Body of pancreas (tissue), 4 donors: ENCODE results near the gene CCDC172. TPM values are rescaled to one million over a fixed set of nuclear protein-coding genes. Genes with fewer than 3 reads are reported as not detected.

ENCODE experiments used
- ATAC-seq: fragments of 150-250 bp; one replicate; pipeline ENCODE4 v1.9.1; 2016
- DNase-seq, 4 donors: peaks; one replicate each; pipeline ENCODE4 v3.0.0-alpha.2; 2019
- H3K27ac ChIP-seq, 4 donors: fragments of 200-600 bp; sonication (generic); 1 replicate in 3 of 4; 2 replicates in 1 of 4; pipeline versions ENCODE4 v1.5.1 to v1.6.1; 2016 to 2019; ENCODE audit warnings: mild to moderate bottlenecking in 1 of 4, mixed read lengths in 1 of 4, moderate library complexity in 1 of 4
- H3K27me3 ChIP-seq, 2 donors: fragments of 200-600 bp; sonication (generic); one replicate each; pipeline ENCODE4 v1.6.0; 2016; ENCODE audit warnings: mild to moderate bottlenecking in 1 of 2
- H3K36me3 ChIP-seq, 2 donors: fragments of 200-600 bp; sonication (generic); replicated peaks in 1 of 2; 2 replicates each; pipeline ENCODE4 v1.5.1; 2016; ENCODE audit warnings: low read depth in 2 of 2; ENCODE audit not compliant: insufficient read depth in 1 of 2
- H3K4me1 ChIP-seq: fragments of 200-600 bp; sonication (generic); one replicate; pipeline ENCODE4 v1.6.0; 2016
- H3K4me3 ChIP-seq, 2 donors: fragments of 200-600 bp; sonication (generic); 1 replicate in 1 of 2; 2 replicates in 1 of 2; pipeline ENCODE4 v1.5.1; 2016 to 2019
- H3K9me3 ChIP-seq, 3 donors: fragments of 200-600 bp; sonication (generic); 1 replicate in 2 of 3; 2 replicates in 1 of 3; pipeline ENCODE4 v1.5.1; 2016
- CTCF ChIP-seq, 7 experiments: fragments of 450-650 bp in 4 of 7; fragments of 200-600 bp in 3 of 7; sonication (generic) in 3 of 7; IDR thresholded peaks; one replicate each; pipeline ENCODE4 v1.5.1; 2016 to 2019; ENCODE audit warnings: antibody characterized with exemption in 7 of 7
- POLR2A ChIP-seq, 3 donors: fragments of 450-650 bp; IDR thresholded peaks; one replicate each; pipeline ENCODE4 v1.6.1; 2016; ENCODE audit warnings: antibody characterized with exemption in 3 of 3, mild to moderate bottlenecking in 2 of 3
- WGBS, 2 donors: methylation state at CpG; one replicate each; pipeline ENCODE4 v1.1.5; 2017; 5-methylcytosine and 5-hydroxymethylcytosine counted together
- intact Hi-C: fragments of 100-400 bp; cut with DNase I; formaldehyde crosslinking; loops from one replicate; pipeline ENCODE4 v1.15.1; 2023
- total RNA-seq, 2 donors: library from RNA; depleted of rRNA; stranded (reverse); fragments of >200 nt; gene quantifications; one replicate each; pipeline ENCODE4 v1.1.0, GENCODE V29; 2016

Gene CCDC172
- total RNA-seq, 2 donors from 2014 or later, result not detected

DNA sequence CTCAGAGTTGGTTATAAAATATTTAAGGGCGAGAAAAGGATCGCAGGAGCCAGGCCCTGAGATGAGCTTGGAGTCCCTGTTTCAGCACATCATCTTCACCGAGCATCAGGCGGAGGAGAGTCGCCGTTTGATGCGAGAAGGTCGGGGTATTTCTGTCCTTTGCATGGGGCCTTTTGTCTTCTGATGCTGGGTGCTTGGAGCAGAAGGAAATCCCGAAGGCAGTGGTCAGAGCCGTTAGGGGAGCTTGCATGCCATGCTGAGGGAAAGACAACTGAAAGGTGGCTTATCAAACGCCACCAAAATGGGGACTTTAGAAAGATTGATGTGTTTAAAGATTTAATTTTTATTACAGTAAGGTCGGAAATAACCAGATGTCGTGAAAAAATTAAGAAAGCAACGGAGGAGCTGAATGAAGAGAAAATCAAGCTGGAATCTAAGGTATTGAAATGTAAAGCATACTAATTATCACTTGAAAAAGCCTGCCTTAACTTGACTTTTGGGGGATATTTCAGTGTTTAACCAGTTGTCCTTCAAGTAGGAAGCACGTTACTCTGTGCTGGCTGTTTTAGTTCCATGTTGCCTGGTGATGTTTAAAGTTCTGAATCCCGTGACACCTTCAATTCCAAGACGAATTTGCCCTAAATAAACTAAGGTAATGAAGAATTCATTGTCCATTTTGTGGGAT lies 845 bp downstream of the CCDC172 start:
- WGBS, 2 donors, result 53 to 66% methylated on average over 17 of the region's 17 CpGs
- Histone ChIP-seq H3K27me3 (no peaks in the 10 kb centered on the region), H3K4me3 (no peak overlapping the region), H3K36me3 (no peaks in the 10 kb centered on the region), H3K4me1 (no peaks in the 10 kb centered on the region), H3K9me3 (no peaks in the 10 kb centered on the region), H3K27ac (no peak overlapping the region)
- TF ChIP-seq CTCF (IDR thresholded peaks at IDR 0.05), result no peak
- no peak for TF ChIP-seq POLR2A (IDR thresholded peaks at IDR 0.05)
- DNase-seq, result no peak
- intact Hi-C loops, result no loop called here
- no peak for ATAC-seq

GRCh38 chr10:116325987-116326386 lies 1.7 kb downstream of the CCDC172 start:
- ATAC-seq, result no peak
- H3K4me1 ChIP-seq, result no peaks in the 10 kb centered on the region
- 84 to 88% methylated on average over 2 of the region's 2 CpGs for WGBS, 2 donors
- no peak for TF ChIP-seq CTCF (IDR thresholded peaks at IDR 0.05)
- no peak for TF ChIP-seq POLR2A (IDR thresholded peaks at IDR 0.05)
- H3K36me3 ChIP-seq, result no peaks in the 10 kb centered on the region
- intact Hi-C loops, result no loop called here
- H3K4me3 ChIP-seq, result no peak overlapping the region
- H3K27me3 ChIP-seq, result no peaks in the 10 kb centered on the region
- H3K9me3 ChIP-seq, result no peaks in the 10 kb centered on the region
- DNase-seq, result no peak
- H3K27ac ChIP-seq, result no peak overlapping the region

- intact Hi-C loops, result no loop called here
- H3K4me1 ChIP-seq, result no peaks in the 10 kb centered on the region
- DNase-seq (no peak), ATAC-seq (no peak)
- TF ChIP-seq CTCF (IDR thresholded peaks at IDR 0.05), result no peak
- no peak for TF ChIP-seq POLR2A (IDR thresholded peaks at IDR 0.05)
- 96 to 100% methylated on average over 1 of the region's 1 CpG for WGBS, 2 donors
- H3K4me3 ChIP-seq, result no peak overlapping the region
- no peak overlapping the region for H3K27ac ChIP-seq
- H3K36me3 ChIP-seq, result no peaks in the 10 kb centered on the region
- H3K9me3 ChIP-seq, result no peaks in the 10 kb centered on the region
- H3K27me3 ChIP-seq, result no peaks in the 10 kb centered on the region
Measured at GRCh38 chr10:116329153-116329552, 4.9 kb downstream of the CCDC172 start.

GRCh38 chr10:116331815-116332214 lies 7.6 kb downstream of the CCDC172 start:
- WGBS, 2 donors, result 50 to 53% methylated on average over 2 of the region's 2 CpGs
- no peak overlapping the region for H3K4me3 ChIP-seq
- H3K27me3 ChIP-seq, result no peaks in the 10 kb centered on the region
- no peak overlapping the region for H3K27ac ChIP-seq
- DNase-seq (no peak), ATAC-seq (no peak)
- intact Hi-C loops, result no loop called here
- no peaks in the 10 kb centered on the region for H3K9me3 ChIP-seq
- no peaks in the 10 kb centered on the region for H3K36me3 ChIP-seq
- H3K4me1 ChIP-seq, result no peaks in the 10 kb centered on the region
- no peak for TF ChIP-seq CTCF (IDR thresholded peaks at IDR 0.05)
- no peak for TF ChIP-seq POLR2A (IDR thresholded peaks at IDR 0.05)

- H3K4me1 ChIP-seq, result no peaks in the 10 kb centered on the region
- H3K4me3 ChIP-seq, result no peak overlapping the region
- no peaks in the 10 kb centered on the region for H3K9me3 ChIP-seq
- H3K27ac ChIP-seq, result no peak overlapping the region
- 64 to 67% methylated on average over 2 of the region's 2 CpGs for WGBS, 2 donors
- DNase-seq (no peak), ATAC-seq (no peak)
- no peak for TF ChIP-seq CTCF (IDR thresholded peaks at IDR 0.05)
- TF ChIP-seq POLR2A (IDR thresholded peaks at IDR 0.05), result no peak
- no peaks in the 10 kb centered on the region for H3K36me3 ChIP-seq
- intact Hi-C loops, result no loop called here
- no peaks in the 10 kb centered on the region for H3K27me3 ChIP-seq
Measured at GRCh38 chr10:116336866-116337265, 12.6 kb downstream of the CCDC172 start.
